Left forelimb (tissue), 1 donor: ENCODE measurements around the gene FADD.
A peak's percentile ranks its signal among the peaks of the same experiment; 100 is the strongest.

Experiments
- DNase-seq: peaks from one replicate; pipeline ENCODE4 v3.0.0-alpha.2; 2018; ENCODE audit warnings: low spot score

Gene FADD, protein sequence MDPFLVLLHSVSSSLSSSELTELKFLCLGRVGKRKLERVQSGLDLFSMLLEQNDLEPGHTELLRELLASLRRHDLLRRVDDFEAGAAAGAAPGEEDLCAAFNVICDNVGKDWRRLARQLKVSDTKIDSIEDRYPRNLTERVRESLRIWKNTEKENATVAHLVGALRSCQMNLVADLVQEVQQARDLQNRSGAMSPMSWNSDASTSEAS

DNA sequence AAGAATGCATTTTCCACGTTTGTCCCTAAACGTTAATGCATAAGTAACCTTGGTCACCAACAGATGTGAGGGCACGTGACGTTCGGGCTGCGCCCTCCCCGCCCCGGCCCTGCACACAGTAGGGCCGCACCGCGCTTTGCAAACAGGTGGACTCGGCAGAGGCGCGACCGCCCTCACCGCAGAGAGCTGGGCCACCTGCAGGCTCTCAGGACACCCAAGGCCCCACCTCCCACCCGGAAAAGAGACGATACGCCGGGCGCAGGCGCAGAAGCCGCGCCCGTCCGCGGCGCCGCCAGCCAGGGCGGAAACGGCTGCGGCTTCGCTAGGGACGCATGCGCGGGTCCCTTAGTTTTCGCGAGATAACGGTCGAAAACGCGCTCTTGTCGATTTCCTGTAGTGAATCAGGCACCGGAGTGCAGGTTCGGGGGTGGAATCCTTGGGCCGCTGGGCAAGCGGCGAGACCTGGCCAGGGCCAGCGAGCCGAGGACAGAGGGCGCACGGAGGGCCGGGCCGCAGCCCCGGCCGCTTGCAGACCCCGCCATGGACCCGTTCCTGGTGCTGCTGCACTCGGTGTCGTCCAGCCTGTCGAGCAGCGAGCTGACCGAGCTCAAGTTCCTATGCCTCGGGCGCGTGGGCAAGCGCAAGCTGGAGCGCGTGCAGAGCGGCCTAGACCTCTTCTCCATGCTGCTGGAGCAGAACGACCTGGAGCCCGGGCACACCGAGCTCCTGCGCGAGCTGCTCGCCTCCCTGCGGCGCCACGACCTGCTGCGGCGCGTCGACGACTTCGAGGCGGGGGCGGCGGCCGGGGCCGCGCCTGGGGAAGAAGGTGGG is at the start of gene FADD:
Gene FADD, plus strand, starts transcription at position 377 of the 831 bp plus-strand sequence. Its CDS starts 164 bp downstream, at position 541.
- peak; percentile 93 for DNase-seq

DNA sequence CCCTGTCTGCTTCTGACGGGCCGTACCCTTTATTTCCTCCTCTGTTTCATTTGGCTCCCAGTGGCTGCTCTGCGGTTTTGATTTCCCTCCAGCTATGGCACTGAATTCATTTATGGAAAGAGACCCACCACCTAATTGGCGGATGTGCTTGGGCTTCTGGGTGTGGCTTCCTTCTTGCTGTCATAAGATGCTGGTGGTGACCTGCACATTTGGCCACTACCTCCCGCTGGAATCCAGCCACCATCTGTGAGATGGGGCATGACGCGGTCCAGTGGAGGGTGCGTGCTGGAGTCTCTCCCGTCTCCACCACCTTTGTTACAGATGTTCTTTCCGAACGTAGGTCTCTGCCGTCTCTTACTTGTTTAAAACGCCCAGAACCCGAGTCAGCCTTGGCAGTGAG is 47.7 kb upstream of the FADD start:
- no peak for DNase-seq

DNA sequence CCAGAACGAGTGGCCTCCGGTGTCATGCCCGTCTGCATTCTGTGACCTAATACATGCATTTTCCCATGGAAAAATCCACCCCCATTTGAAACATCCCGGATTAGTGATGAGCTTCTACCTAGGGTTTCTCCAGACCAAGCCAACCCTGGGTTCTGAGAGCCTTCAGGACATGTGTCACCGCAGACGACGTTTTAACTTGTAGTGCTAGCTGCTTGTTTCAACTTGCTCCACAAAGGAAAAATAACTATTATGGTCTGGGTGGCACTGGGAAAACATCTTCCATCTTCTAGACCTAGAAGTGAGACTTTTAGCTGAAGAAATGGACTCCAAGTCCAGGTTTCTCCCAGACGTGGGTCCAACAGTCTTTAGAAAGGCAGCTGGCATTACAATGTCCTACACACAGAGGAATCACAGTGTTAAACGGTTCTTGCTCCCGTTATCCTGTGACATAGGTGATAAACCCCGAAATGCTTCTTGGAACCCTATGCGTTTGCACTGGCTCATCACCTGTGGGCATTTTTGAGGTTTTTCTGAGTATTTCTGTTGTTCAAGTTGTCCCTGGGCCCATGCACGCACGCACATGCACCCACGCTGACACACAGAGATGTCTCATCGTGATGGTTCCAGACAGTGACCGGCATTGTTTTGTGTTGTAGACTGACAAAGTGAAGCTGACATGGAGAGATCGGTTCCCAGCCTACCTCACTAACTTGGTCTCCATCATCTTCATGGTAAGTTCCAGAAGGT is 46.6 kb upstream of the FADD start:
- no peak for DNase-seq

DNA sequence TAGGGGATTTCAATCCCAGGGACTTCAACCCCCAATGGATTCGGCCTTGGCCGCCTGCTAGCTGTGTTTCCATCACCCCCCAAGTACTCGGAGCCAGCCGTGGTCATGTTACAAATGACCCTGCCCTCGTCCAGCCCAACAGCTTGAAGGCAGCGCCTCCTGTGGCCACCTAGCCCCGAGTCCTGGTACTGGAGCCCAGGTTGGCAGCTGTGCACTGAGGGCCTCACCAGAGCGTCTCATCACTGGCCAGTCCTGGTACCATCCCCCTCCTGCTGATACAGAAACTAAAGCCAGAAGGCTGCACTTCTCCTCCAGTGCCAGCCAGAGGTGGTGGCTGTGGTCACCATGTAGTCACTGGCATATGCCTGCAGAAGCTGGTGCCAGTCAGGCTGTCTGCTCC is 44.9 kb upstream of the FADD start:
- DNase-seq, result no peak

DNA sequence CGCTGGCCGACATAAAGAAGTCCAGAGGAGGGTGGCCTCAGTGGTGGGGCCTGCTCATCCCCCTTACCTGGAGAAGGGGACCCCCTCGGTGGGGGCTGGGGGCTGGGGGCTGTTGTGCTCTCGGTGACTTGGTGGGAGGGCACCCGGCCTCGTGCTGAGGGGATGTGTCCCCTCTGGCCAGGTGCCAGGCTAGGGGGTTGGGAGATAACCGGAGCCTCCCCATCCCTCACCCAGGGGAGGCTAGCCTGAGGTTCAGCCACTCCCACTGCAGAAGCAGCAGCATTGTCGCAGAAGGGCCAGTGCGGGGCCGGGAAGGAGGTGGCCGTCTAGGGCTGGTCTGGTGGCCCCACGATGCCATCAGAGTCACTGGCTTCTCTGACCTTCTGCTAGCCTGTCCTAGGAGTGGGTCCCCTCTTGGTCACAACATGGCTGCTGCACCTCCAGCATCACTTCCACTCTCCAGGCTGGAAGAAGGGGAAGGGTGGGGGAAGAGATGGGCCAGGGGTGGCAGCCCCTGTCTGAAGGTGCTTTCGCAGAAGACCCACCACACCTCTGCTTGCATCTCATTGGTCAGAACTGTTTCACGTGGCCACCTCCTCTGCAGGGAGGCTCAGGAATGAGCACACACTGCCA is 44.2 kb upstream of the FADD start:
- no peak for DNase-seq

DNA sequence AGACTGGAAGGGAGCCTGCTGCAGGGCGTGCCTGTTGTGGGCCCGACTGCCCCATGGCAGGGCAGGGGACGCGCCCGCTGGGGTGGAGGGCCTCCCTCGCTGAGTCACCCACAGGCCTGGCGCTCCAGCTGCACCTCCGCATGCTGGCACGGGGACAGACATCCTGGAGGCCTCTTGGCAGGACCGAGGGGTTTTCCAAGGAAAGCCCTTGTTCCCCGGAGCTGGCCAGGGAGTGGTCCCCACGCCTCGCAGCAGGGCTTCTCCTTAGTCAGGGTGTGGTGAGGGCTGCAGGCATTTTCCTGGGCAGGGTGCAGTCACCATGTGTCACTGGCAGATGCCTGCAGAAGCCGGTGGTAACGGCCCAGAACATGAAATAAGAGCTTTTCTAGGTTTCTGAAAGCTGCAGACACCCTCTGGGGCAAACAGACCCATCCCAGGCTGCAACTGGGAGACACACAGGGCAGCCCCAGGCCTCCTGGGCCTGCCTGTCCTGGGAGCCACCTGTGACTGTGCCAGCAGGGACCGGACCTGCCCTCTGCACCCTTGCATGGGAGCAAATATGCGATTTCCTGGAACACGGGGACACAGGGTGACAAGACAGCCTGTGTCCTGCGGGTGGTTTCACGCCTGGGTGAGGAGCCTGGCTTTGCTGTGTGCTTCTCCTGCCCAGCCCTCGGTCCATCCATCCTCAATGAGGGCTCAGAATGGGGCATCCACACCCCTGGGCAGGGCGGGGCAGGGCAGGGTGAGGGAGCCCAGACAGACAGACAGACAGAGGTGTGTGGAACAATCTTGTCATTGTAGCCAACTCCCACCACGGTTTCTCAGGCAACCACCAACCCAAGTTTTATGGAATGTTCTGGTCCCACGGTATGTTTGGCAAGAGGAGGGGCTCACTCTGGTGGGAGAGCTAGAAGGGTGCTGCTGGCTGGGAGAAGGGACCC is 43.2 kb upstream of the FADD start:
- DNase-seq, result no peak

DNA sequence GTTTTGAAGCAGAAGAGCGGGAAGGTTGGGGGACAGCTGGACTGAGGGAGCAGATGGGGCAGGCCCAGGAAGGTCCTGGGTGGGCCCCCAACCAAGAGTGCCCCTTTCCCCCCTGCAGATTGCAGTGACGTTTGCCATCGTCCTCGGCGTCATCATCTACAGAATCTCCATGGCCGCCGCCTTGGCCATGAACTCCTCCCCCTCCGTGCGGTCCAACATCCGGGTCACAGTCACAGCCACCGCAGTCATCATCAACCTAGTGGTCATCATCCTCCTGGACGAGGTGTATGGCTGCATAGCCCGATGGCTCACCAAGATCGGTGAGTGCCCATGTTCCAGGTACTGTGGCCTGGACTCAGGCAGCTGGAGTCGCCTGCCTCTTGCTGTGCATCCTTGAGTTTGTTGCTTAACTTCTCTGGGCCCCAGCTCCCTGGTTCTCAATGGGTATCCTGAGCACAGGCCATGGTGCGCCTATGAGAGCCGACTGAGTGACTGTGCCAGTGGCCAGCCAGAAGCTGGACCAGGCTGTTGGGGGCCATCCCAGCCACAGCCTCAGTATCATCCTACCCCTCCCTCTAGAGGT is 42.0 kb upstream of the FADD start:
- no peak for DNase-seq

DNA sequence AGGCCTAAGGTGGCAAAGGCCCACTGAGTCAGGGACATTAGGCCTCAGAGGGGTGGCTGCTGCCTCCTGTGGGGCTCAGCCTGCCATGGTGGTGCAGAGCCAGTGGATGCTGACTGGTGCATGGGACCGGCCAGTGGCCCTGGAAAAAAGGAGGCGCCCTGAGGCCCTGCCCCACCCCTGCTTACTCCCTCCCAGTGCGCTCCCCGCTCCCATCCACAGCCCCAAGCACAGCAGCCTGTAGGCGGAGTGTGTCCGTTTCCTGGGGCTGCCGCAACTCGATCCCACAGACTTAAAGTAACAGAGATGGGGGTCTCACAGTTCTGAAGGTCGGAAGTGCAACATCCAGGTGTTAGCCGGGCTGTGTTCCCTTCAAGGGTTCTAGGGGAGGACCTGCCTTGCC is 38.4 kb upstream of the FADD start:
- DNase-seq, result no peak

DNA sequence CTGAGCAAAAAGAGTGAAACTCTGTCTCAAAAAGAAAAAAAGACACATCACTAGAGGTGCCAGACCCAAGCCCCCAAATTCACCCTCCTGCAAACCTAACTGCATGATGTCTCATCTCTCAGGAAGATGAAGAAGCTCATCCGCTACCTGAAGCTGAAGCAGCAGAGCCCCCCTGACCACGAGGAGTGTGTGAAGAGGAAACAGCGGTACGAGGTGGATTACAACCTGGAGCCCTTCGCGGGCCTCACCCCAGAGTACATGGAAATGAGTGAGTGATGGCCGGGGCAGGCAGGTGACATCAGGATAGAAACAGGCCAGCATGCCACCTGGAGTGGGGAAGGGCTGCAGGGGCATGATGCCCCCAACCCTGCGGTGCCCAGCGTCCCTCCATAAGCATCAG is 36.0 kb upstream of the FADD start:
- DNase-seq, result no peak

DNA sequence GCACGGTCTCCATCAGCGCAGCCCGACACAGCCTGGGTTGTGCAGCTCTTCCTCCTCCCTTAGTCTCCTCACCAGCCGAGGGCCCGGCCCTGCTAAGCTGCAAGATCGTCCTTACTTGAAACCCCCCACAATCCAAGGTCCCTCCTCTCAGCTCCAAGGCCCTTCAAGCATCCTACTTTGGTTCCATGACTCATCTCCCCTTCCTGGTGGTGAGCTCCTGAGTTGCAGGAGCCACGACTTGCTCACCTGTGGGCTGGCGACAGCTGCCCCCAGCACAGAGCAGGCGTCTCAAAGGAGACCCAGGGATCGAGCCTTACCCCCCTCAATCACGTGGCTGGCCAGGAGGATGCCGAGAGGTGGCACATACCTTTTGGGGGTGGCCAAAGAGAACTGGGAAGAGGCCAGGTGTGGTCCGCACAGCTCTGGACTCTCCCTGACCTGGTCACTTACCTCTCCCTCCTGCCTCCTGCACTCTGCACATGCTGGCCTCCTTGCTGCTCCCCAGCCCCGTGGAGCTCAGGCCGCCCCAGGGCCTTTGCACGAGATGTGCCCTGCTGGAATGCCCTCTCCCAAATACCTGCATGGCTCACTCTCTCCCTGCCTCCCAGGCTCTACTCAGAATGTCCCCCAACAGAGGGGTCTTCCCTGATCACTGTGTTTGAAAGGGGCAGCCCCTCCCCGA is 35.2 kb upstream of the FADD start:
- DNase-seq, result no peak

DNA sequence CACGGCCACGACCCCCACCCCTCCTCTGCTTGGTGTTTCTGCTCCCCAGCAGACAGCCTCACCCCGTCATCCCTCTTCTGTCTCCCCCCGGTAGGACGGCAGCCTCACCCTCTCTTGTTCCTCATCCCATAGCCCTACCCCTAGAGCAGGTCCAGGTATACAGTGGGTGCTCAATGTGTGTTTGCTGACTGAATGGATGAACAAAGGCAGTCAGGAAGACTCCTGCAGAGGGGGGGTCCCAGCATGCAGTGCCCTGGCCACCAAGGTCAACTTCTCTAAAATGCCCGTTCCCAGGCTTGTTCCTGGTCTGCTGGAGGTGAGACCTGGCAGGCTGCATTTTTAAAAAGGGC is 34.7 kb upstream of the FADD start:
- no peak for DNase-seq

DNA sequence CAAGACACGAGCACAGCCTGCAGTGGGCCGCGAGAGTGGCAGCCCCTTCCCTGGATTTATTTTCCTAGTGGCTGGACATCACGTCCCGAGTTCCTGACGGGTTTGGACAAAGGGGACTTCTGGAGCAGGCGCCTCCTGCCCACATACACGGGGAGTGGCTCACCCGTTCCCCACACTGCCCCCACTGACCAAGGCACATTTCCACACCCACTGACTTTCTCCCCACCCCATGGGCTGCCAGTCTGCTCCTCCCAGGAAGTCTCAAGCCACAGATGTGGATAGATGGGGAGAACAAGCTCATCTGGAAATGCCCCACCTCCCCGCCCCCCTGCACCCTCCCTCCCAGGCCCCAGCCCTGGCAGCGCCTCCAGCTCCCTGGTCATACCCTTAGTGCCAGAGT is 34.0 kb upstream of the FADD start:
- DNase-seq, result no peak

DNA sequence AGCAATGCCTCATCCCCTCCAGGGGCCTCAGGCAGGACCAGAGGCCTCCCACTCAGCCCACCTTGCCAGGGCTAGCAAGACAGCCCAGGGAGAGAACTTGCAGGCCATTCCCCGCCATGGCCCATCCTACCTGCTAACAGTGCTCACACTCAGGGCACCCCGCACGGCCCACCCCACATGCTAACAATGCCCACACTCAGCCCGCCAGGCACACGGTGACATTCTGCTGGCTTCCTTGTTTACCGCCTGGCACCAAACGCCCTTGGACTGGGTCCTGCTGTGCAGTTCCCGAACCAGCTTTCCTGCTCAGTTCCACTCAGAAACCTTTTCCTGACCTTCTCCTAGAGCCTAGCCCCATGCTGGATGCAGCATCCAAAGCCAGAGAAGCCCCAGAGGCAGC is 33.5 kb upstream of the FADD start:
- no peak for DNase-seq

DNA sequence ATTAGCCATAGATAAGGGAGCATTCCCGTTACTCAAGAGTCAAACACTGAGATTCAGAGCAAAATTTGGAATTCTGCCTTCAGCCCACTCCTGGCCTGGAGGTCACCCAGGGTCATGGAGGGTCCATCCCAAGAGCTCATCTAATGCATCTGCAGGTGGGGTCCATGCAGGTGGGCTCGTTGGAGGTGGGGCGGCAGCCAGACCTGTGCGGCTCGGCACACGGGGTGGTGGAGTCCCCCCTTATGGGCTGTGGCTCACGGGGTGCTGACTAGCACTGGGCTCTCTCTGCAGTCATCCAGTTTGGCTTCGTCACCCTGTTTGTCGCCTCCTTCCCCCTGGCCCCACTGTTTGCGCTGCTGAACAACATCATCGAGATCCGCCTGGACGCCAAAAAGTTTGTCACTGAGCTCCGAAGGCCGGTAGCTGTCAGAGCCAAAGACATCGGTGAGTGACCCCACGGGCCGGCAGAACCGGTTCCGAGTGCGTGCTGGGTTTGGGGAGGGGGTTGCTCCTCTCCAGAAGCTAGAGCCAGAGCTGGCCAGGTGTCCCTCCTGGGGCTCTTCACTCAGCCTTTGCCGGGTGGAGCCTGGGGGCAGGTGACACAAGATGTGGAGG is 32.4 kb upstream of the FADD start:
- no peak for DNase-seq

DNA sequence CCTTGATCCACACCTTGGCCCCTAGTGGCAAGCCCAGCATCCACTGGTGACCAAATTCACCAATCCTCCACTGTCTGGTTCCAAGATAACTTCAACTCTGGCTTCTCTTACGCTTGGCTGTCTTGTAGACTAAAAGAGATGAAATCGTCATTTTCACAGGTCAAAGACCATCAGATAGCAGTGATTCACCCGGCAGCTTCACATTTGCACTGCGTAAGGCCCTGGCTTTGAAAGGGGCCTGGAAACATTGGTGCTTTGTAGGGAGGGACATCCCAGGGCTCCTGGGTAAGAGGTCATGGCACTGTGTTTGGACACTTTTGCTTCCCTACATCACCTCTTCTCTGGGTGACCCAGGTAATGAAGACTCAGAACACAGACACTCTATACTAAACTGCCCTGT is 30.1 kb upstream of the FADD start:
- no peak for DNase-seq

DNA sequence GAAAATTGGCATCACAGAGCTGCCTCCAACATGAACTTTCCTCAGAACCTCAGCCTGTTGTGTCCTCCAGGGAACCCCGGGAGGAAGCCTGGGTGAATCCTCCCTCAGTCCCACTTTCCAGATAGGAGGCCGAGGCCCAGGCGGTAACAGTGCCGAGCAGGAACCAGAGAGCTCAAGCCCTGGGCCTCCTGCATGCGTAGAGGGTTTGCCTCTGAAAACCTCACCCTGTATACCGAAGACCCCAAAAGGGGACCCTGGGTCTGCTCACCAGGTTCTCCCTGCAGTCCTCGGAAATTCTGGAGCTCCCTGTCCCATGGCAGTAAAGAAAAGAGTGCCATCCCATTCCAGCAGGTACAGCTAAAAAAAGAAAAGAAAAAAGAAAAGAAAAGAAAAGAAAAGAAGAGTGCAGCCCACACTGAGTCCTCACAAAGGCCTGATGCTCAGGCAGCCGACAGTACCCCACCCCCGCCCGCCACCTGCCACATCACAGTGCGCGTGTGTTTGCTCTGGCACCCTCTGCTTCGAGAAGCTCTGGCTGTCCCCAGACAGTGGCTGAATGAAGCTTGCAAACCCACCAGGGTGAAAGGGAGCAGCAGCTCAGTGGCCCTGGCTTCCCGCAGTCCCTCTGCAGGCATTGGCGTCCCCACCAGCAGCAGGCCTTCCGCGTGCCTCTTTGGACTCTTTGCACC is 28.4 kb upstream of the FADD start:
- DNase-seq, result no peak

DNA sequence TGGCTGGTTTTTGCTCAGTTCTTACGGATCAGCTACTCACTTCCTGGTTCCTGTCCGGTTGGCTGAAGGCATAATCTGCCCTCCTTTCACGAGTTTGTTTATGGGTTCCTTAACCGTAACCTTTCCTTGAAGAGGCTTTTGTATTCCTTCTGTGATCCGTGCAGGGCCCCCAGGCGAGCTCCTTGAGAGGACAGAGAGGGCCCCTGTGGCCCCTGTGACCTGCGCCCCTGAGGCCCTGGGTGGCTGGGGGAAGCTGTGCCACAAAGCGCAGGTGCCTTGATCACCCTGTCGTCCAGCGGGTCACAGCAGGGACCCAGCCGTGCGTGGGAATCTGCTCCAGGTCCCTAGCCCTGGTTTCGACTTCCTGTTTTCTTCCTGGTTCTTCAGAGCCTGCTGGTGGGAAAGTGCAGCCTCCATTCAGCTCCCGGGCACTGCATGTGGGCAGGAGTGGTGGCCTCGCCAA is 27.8 kb upstream of the FADD start:
- no peak for DNase-seq

DNA sequence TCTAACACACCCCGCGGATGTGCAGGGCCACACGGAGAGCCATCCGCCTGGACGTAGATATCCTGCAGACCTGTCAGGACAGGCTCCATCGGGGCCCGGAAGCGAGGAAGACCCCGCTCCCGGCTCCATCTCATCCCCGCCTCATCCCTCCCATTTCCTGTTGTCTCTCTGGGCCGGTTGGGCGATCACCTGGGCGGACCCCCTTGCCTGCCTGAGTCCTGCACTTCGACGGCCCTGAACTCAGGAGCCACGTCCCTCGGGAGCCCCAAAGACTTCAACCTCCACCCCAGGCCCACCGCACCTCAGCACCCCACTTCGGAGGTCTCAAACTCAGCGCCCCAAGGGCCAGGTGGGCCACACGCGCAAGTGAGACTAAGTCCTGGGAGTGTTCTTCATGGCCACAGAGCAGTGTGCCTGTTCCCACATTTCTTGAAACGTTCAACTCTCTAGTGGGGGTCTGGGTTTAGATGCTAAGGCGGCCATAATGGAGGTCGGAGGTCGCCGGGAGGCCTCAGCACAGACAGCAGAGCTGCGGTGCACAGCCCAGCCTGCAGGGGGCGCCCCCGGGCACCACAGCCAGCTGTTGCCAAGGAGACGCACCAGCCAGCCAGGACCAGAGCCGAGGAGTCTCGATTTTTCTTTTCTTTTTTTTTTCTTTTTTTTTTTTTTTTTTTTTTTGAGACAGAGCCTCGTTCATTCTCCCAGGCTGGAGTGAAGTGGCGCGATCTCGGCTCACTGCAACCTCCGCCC is 26.0 kb upstream of the FADD start:
- no peak for DNase-seq

DNA sequence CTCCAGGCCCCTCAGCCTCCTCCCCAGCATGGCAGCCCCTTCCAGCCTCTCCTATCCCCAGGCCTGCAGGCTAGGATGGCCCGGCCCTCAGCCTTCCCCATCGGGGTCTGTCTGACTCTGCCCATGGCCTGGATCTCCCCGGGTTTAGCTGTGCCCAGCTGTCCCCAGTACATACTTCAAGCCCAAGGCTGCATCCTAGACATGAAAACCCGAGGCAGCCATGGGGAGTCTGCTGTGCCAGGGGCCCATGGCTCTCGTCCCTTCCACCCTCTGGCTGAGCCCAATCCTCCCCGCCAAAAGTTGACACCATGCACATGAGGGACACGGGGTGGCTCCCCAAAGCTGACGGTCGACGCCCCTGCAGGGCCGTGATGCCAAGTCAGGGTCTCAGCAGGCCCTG is 22.2 kb upstream of the FADD start:
- no peak for DNase-seq
